KOPT-K1 (cell line): ENCODE measurements around the gene FBXL2.
A peak's percentile ranks its signal among the peaks of the same experiment; 100 is the strongest.

Experiments used
- H3K27ac ChIP-seq: fragments of 200-600 bp; sonication (generic); 2 replicates; pipeline ENCODE4 v1.5.1; 2016; ENCODE audit warnings: antibody characterized with exemption, mild to moderate bottlenecking, low read depth, low read length; ENCODE audit not compliant: poor library complexity, severe bottlenecking
- H3K36me3 ChIP-seq: fragments of 200-600 bp; sonication (generic); 2 replicates; pipeline ENCODE4 v1.5.1; 2017; ENCODE audit warnings: antibody characterized with exemption, mild to moderate bottlenecking, low read length, moderate library complexity; ENCODE audit not compliant: insufficient read depth
- H3K9me3 ChIP-seq: fragments of 200-600 bp; sonication (generic); 2 replicates; pipeline ENCODE4 v1.5.1; 2017; ENCODE audit warnings: antibody characterized with exemption, low read length, mild to moderate bottlenecking; ENCODE audit not compliant: insufficient read depth, poor library complexity, severe bottlenecking

Gene FBXL2

GRCh38 chr3:33358172-33358781 is 81.0 kb downstream of the FBXL2 start:
- Histone ChIP-seq H3K27ac (no peak overlapping the region), H3K9me3 (no peaks in the 10 kb centered on the region)

DNA sequence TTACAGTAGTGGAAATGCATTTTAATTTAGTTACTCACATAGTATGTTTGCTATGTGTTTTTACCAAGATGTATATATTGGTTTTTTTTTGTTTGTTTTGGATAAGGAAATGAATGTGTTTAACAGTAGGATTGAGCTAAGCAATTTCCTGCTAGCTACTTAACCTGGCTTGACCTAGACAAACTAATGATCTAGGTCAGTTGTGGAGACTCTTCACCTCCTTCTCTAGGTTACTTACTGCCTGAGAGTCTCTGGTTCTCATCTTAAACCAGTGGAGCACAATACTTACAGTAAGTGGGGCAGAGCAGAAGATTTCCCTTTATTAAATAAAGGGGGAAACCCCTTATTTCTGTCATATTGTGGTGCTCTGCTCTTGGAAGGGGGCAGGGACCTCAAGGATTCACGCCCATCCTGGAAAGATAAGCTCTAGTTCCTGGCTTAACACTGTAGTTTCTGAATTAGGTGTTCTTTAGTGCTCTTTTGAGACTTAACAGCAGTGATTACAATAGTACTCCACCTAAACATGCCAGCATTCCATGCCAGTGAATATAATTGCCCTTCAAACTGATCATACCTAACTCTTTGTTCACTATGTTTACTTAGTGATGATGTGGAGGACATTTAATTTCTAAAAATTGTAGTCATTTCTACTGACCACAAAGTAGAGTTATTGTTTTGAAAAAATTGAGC is 83.0 kb downstream of the FBXL2 start:
- H3K9me3 ChIP-seq, result no peaks in the 10 kb centered on the region
- no peaks in the 10 kb centered on the region for H3K36me3 ChIP-seq
- no peak overlapping the region for H3K27ac ChIP-seq

More at GRCh38 chr3:33358172-33358781, 81.0 kb downstream of the FBXL2 start:
- no peaks in the 10 kb centered on the region for H3K36me3 ChIP-seq

DNA sequence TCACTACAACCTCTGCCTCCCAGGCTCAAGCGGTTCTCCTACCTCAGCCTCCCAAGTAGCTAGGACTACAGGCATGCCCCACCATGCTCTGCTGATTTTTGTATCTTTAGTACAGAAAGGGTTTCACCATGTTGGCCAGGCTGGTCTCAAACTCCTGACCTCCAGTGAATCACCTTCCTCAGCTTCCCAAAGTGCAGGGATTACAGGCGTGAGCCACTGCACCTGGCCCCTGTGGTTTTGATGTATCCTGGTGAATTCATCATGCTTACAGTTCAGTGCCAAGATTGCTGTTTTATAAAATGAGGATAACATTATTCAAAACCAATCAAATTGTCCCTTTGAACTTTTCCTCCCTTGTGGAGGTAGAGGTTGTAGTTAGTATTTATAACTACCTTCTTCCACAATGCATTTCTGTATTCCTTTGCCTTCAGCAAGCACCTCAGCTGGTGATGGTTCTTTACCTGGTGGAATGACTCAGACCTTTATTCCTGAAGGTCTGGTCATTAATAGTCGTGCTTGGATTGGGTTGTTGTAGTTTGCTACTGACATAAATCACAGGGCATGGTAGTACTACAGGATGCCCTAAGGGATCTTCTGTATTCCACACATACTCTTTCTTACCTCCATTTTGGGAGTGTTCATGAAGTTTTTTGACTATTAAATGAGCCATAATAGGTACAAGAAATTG is 86.0 kb downstream of the FBXL2 start:
- Histone ChIP-seq H3K36me3 (no peaks in the 10 kb centered on the region), H3K9me3 (no peaks in the 10 kb centered on the region), H3K27ac (no peak overlapping the region)

GRCh38 chr3:33364060-33364459 is 86.8 kb downstream of the FBXL2 start:
- no peak overlapping the region for H3K27ac ChIP-seq

GRCh38 chr3:33364531-33365128 is 87.4 kb downstream of the FBXL2 start:
- Histone ChIP-seq H3K9me3 (no peaks in the 10 kb centered on the region), H3K27ac (no peak overlapping the region), H3K36me3 (no peaks in the 10 kb centered on the region)

More at GRCh38 chr3:33364060-33364459, 86.8 kb downstream of the FBXL2 start:
- no peaks in the 10 kb centered on the region for H3K36me3 ChIP-seq
- no peaks in the 10 kb centered on the region for H3K9me3 ChIP-seq

DNA sequence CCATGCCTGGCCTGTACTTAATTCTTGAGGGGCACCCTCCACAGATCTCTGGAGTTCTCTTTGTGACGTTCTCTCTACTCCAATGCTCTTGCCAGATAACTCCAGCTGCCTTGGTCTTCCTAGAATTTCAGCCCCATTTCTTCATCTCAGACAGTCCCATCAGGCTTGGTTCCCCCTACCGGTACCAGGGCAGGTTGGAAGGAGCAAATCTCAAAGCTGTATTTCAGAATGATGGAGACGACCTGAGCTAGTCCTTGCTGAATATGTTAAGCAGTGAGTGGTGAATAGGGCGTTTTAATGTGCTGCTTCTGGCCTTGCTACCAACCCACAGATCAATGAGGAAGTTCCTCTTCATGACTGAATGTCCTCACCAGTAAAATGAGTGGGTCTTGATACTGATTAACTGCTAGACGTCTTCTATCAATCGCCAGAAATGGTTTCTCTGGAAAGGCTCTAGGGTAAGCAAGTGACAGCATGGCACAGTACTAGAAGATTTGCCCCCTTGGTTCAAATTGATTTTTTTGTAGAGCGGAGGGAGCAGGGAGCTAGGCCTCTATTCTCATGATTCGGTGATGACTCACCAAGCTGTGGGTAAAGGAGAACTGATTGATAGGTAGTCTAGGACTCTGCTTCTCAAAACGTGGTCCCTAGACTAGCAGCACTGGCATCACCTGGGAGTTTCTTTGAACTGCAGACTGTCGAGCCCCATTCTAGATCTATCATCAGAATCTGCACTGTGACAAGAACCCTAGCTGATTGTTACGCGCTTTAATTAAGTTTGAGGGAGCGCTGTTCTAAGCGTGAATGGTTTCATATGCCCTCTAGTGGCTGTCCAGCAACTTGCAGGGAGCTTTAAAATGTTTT is 95.2 kb downstream of the FBXL2 start:
- Histone ChIP-seq H3K36me3 (no peaks in the 10 kb centered on the region), H3K27ac (no peak overlapping the region), H3K9me3 (no peaks in the 10 kb centered on the region)

DNA sequence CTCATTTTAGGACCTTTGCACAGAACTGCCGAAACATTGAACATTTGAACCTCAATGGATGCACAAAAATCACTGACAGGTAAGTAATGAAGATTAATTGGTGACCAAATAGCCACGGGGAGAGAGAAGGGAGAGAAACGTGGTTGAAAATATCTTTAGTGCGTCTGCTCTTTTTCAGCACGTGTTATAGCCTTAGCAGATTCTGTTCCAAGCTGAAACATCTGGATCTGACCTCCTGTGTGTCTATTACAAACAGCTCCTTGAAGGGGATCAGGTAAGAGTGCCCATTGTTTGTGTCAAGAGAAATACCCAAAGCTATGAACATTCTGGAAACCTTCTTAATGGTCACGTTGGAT is 95.8 kb downstream of the FBXL2 start:
- H3K27ac ChIP-seq, result no peak overlapping the region
- H3K36me3 ChIP-seq, result no peaks in the 10 kb centered on the region
- H3K9me3 ChIP-seq, result no peaks in the 10 kb centered on the region

GRCh38 chr3:33377489-33377888 is 100.2 kb downstream of the FBXL2 start:
- Histone ChIP-seq H3K36me3 (no peaks in the 10 kb centered on the region), H3K9me3 (no peaks in the 10 kb centered on the region), H3K27ac (no peak overlapping the region)

GRCh38 chr3:33377931-33378330 is 100.7 kb downstream of the FBXL2 start:
- no peak overlapping the region for H3K27ac ChIP-seq
- no peaks in the 10 kb centered on the region for H3K36me3 ChIP-seq
- H3K9me3 ChIP-seq, result no peaks in the 10 kb centered on the region

DNA sequence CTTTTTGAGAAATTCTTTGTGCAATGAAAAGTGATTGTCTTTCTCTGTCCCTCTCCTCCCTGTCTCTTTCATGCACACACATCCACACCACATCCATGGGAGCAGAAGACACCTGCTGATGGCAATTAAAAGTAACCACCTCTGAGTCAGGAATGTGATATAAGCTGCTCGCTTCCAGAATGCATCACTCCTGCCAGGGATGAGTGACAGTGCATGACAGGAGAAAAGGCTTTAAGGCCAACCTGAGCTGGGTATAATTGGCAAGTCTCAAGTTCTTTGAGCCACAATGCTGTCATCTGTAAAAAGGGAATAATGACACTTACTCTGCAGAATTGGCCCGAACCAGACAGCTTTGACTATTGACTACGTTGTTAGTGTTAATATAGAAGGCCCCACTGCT is 103.4 kb downstream of the FBXL2 start:
- H3K9me3 ChIP-seq, result no peaks in the 10 kb centered on the region
- no peak overlapping the region for H3K27ac ChIP-seq
- peaks cover 6% of the 10 kb centered on the region; the same call in 1 of the 2 replicates for H3K36me3 ChIP-seq

DNA sequence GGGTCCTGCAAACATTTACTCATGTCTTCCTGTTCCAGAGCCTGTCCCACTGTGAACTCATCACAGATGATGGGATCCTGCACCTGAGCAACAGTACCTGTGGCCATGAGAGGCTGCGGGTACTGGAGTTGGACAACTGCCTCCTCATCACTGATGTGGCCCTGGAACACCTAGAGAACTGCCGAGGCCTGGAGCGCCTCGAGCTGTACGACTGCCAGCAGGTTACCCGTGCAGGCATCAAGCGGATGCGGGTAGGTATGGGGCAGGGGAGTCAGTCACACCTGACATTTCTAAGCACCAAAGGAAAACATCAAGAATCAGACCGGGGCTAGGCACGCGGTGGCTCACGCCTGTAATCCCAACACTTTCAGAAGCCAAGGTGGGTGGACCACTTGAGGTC is 106.7 kb downstream of the FBXL2 start:
- peaks cover 38% of the 10 kb centered on the region for H3K36me3 ChIP-seq
- no peaks in the 10 kb centered on the region for H3K9me3 ChIP-seq
- no peak overlapping the region for H3K27ac ChIP-seq

- H3K27ac ChIP-seq, result peak overlapping the region; percentile 7
- no peaks in the 10 kb centered on the region for H3K9me3 ChIP-seq
- peaks cover 53% of the 10 kb centered on the region for H3K36me3 ChIP-seq
Observed at GRCh38 chr3:33385423-33385822, 108.2 kb downstream of the FBXL2 start.

DNA sequence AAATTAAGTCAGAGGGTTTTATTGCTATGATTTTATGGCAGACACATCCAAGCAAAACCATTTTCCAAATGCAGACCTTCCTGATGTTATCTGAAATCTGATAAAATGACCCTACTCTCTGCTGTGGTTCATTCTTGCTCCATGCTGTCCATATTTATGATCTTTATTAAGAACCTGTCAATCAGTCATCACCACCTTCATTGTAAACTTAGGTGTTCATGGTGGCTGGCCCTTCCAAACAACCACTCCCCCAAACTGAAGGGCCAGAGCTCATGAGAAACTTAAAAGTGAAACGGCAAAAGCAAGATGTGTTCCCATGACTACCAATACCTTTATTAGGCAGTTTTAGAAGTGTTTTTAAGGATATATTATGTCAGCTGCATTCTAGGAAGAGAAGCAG is 109.4 kb downstream of the FBXL2 start:
- Histone ChIP-seq H3K36me3 (peaks cover 65% of the 10 kb centered on the region), H3K9me3 (no peaks in the 10 kb centered on the region), H3K27ac (no peak overlapping the region)

- H3K36me3 ChIP-seq, result peaks cover 83% of the 10 kb centered on the region
- H3K9me3 ChIP-seq, result no peaks in the 10 kb centered on the region
- no peak overlapping the region for H3K27ac ChIP-seq
Observed at GRCh38 chr3:33388374-33389100, 111.3 kb downstream of the FBXL2 start.
